ENCODE results near the gene BEND7.
"Not testable (repeated sequence)": the region's sequence is repeated elsewhere in the genome, so short reads cannot be mapped to it uniquely, and the experiment has no call there.

Gene BEND7

DNA sequence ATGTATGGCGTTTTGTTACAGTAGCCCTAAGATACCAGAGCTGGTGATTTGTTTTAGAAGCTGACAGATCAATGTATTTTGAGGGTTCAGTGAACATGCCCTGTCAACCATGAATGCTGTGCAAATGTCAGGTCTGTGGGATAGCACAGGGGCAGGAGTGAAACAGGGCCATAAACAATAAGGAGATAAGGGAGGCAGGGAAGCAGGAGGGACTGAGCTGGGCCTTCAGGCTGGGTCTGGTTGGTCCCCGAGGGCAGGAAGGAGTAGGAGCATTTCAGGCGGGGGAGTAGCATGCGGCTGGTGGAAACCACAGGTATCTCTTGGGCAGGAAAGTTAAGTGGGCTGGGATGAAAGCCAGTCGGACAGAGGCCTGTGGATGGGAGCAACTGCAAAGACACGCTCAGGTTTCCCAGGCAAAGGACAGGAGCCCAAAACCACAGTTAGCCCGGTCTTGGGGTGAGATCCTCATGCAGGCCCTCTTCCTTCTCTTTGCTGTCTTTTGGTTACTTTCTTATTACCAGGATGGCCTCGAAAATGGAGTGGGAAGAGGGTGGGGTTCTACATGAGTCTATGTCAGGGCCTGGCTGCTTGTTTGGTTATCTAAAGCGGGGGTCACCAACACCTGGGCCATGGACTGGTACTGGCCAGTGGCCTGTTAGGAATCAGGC lies 111.2 kb downstream of the BEND7 start:
- no peak for DNase-seq

DNA sequence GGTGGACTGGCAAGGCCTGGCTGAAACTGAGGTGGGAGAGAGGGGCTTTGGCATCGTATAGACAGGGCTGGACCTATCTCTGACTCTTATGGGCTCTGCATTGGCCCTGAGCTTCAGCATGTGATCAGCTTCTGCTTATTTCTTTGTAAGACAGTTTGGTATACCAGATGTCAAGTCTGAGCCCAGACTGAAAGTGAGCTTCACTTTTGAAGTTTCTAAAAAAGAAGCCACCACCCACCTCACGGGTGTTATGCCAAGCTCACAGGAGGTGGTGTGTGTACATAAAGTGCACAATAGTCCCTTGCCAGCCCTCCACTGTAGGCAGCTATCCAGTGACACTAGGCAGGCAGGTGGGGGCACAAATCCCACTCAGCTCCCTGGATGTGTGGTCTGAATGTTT lies 112.1 kb downstream of the BEND7 start:
- no peak for DNase-seq

DNA sequence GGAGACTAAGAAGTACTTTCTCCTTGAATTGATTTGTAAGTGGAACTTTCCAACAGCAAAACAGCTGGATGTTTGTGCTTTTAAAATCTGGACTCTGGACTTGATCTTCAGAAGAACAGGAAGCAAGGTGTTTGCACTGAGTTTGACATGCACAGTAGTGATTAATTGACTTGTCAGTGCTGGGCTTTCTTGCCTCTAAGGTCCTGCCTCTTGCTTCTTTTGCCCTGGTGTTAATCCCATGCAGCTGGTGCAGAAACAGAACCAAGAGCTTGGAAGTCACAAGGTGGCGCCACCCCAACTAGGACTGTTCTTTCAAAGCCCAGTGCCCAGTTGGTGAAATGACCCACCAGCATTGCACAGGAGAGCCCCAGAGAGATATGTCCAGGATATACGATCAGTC lies 114.0 kb downstream of the BEND7 start:
- DNase-seq, result no peak

DNA sequence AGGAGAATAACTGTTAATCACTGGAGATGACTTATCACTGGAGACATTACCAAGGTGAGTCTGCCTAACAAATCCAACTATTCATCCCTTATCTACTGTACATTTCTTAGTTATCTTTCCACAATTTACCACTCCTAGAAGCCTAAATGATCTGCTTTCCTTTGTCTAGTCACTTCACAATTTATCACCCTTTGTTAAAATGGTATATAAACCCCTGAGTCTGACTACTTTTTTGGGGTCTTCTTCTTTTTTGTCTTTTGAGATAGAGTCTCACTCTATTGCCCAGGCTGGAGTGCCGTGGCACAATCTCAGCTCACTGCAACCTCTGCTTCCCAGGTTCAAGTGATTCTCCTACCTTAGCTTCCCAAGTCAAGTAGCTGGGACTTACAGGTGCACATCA lies 114.7 kb downstream of the BEND7 start:
- no peak for DNase-seq

DNA sequence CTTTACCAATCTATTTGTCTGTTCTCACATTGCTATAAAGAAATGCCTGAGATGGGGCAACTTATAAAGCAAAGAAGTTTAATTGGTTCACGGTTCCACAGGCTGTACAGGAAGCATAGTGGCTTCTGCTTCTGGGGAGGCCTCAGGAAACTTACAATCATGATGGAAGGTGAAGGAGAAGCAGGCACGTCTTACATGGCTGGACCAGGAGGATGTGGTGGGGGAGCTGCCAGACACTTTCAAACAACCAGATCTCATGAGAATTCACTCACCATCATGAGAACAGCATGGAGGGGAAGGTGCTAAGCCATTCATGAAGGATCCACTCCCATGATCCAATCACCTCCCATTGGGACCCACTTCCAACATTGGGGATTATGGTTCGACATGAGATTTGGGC lies 115.9 kb downstream of the BEND7 start:
- no peak for DNase-seq

DNA sequence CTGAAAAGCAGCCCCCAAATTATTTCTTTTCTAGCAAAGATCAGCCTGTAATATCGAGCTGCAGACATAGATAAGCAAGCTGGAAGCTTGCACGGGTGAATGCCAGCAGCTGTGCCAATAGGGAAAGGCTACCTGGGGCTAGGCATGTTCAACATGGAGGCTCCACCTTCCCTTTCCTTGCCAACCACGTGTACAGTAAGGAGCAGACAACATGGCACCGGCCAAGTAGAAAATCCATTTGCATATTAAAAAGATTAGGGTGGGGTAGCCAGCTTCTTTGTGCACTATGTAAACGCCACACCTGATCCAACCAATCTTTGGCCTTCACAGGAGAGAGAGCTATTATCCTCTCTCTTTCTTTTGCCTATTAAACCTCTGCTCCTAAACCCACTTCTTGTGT lies 124.0 kb downstream of the BEND7 start:
- DNase-seq, result peak; percentile 1

DNA sequence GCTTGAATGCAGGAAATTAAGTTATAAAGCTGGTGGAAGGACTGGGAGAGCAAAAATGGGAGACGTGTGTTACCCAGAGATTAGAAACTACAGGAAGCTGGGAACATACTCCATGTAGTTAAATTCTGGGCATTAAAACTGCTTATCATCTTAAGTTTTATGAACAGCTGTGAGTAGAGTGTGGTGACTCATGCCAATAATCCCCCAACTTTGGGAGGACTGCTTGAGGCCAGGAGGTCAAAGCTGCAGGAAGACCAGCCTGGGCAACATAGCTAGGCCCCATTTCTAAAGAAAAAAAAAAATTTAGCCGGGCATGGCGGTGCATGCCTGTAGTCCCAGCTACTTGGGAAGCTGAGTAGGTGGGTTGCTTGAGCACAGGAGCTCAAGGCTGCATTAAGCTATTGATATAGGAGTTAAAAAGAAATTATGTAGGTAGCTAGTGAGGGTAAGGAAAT lies 124.5 kb downstream of the BEND7 start:
- DNase-seq, result no peak

DNA sequence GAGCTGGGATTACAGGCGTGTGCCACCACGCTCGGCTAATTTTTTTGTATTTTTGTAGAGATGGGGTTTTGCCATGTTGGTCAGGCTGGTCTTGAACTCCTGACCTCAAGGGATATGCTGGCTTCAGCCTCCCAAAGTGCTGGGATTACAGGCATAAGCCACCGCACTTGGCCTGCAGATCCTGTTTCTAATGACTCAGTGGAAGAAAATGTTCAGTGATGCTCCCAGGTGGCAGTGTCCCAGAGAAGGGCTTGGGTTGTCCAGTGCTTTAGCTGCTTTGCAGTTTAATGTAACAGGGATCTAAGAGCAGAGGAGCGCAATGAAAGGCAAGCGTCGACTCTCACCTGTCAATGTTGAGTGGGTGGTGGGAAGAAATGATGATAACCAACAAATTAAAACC lies 125.4 kb downstream of the BEND7 start:
- not testable (repeated sequence) for DNase-seq

DNA sequence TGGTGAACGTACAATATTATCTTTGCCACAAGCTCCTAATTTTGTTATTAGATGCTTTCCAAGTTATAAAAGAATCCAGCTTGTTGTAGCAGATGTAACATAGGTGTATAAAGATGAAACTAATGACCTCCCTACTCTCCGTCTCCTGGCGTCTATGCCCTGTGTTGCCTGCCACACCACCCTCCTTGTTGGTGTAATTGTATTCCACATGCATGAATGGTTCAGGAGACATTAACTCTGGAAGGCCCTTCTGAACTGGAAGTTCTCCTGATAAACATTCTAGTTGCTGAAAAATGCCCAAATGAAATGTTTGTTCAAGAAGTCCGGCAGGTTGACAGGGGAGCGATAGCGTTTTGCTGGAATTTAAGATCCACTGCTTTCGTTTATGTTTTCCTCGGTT lies 126.8 kb downstream of the BEND7 start:
- DNase-seq, result no peak

DNA sequence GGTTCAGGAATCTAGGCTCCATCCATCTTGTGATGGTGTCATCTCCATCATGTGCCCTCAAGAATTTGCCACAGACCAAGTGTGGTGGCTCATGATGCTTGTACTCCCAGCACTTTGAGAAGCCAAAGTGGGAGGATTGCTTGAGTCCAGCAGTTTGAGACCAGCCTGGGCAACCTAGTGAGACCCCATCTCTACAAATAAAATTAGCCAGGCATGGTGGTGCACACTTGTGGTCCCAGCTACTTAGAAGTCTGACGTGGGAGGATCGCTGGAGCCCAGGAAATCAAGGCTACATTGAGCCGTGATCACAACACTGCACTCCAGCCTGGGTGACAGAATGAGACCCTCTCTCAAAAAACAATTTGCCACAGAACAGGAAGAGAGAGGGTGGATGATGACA lies 127.7 kb downstream of the BEND7 start:
- DNase-seq, result no peak

DNA sequence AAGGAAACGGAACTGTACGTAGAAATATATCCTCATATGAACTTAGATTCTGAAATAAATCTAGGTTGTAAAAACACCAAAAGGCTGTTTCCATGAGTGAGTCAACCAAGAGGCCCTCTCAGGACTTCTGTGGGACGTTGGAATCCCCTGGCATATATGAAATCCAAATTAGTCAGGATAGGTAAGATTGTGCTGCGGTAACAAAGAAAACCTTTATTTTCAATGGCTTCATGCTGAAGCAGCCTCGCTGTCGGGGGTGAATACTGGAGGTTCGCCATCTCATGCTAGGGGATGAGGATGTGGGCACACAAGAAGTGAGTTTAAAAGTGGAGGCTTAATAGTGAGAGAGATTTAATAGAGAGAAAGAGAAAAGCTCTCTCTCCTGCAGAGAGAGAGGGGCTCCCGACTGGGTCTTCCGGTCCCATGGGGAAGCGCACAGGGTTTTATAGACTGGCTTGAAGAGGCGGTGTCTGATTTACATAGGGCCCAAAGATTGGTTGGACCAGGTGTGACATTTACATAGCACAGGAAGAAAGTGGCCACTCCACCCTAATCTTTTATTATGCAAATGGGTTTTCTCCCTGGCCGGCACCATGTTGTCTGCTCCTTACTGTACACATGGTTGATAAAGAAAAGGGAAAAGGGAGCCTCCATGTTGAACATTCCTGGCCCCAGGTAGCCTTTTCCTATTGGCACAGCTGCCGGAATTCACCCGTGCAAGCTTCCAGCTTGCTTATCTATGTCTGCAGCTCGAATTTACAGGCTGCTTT lies 128.4 kb downstream of the BEND7 start:
- DNase-seq, result no peak

DNA sequence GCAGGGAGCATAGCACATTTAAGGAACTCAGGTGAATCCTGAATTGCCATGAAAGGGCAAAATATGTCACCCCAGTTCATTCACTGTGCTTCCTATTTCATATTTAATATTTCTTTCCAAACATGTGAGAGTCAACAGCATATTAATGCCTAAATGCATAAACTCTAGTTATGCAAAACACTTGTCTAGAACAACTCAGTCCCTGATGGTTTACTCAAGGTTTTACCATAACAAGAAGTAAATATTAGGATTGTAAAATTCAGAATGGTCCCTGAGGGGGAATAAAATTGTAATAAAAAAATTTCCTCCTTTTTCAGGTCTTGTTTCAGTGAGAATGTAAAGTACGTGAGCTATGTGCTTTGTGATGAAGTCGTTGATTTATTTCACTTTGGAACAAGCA lies 129.1 kb downstream of the BEND7 start:
- DNase-seq, result no peak

DNA sequence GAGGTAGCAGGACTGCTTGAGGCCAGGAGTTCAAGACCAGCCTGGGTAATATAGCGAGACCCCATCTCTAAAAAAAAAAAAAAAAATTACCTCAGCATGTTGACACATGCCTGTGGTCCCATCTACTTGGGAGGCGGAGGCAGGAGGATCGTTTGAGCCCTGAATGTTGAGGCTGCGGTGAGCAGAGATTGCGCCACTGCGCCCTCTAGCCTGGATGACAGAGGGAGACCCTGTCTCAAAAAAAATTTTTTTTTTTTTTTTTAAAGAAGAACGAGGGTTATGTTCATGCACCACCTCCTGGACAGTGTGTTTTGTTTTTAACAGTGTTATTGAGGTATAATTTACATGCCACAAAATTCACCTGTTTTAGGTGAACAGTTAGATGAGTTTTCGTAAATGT lies 129.6 kb downstream of the BEND7 start:
- DNase-seq, result no peak

DNA sequence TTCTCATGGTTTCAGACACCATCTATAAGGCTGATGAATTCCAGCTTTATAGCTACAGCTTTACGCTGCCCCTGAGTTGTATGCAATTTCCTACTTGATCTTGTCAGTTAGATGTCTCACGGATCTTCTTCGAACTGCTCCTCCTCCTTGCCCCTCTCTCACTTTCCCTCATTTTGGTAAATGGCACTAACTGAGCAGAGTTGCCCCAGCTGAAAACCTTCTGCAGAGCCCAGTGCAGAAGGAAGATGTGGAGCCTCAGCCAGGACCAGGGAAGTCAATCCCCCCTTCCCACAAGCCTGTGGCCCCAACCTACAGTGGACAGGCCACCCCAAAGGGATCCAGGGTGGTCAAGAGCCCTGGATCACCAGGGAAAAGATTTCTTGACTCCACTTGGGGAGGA lies 131.8 kb downstream of the BEND7 start:
- DNase-seq, result no peak

DNA sequence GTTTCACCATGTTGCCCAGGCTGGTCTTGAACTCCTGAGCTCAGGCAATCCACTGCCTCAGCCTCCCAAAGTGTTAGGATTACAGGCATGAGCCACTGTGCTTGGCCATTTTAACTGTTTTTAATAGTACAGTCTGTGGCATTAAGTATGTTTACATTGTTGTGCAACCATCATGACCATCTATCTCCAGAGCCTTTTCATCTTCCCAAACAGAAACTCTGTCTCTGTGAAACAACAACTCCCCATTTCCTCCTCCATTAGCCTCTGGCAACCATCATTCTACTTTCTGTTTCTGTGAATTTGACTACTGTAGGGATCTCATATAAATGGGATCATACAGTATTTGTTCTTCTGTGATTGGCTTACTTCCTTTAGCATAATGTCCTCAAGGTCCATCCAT lies 132.4 kb downstream of the BEND7 start:
- DNase-seq, result no peak

DNA sequence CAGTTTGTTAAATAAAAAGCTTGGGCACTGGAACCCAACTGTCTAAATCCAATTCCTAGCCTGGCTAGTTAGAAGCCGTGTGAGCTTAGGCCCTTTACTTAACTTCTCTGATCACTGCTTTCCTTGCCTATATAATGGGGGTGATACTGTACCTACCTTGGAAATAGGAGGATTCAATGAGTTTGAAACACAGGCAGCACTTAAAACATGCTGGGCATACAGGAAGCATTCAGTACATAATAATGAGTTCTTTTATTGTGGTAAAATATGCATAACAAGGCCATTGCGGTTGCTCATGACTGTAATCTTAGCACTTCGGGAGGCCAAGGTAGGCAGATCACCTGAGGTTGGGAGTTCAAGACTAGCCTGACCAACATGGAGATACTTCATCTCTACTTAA lies 133.3 kb downstream of the BEND7 start:
- no peak for DNase-seq

DNA sequence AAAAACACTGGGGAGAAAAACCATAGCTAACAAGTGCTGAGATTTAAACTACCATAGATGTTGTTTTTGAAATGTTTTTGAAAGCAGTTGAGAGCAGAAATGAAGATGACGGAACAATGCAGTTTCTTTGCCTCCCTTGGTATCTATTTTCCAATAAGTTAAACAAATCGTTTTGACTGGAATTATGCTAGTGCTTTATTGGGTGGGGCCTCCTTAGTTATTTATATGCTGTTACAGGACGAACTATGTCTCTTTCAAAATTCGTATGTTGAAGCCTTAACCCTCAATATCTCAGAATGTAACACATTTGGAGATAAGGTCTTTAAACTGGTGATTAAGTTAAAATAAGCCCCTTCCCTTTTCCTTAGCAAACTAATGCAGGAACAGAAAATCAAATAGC lies 135.2 kb downstream of the BEND7 start:
- DNase-seq, result no peak

DNA sequence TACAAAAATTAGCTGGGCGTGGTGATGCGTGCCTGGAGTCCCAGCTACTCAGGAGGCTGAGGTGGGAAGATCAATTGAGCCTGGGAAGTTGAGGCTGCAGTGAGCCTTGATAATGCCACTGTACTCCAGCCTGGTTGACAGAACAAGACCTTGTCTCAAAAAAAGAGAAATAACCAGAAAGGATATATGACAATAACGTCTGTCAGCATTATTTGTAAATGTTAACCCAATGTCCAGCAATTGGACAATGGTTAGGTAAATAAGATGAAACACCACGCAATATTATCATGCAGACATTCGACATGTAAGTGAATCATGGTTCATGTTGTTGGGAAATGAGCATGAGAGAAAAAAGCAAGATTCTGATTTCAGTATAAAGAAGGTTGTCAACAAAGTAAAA lies 136.1 kb downstream of the BEND7 start:
- DNase-seq, result no peak
